Activated T-cell treated with anti-CD3 and anti-CD28 coated beads for 48 hours (primary cell): Measurements from ENCODE around the gene SOX12.

Experiments
- DNase-seq: peaks from one replicate; pipeline ENCODE4 v3.0.0-alpha.2; 2020; ENCODE audit warnings: low read depth

The SOX12 gene

DNA sequence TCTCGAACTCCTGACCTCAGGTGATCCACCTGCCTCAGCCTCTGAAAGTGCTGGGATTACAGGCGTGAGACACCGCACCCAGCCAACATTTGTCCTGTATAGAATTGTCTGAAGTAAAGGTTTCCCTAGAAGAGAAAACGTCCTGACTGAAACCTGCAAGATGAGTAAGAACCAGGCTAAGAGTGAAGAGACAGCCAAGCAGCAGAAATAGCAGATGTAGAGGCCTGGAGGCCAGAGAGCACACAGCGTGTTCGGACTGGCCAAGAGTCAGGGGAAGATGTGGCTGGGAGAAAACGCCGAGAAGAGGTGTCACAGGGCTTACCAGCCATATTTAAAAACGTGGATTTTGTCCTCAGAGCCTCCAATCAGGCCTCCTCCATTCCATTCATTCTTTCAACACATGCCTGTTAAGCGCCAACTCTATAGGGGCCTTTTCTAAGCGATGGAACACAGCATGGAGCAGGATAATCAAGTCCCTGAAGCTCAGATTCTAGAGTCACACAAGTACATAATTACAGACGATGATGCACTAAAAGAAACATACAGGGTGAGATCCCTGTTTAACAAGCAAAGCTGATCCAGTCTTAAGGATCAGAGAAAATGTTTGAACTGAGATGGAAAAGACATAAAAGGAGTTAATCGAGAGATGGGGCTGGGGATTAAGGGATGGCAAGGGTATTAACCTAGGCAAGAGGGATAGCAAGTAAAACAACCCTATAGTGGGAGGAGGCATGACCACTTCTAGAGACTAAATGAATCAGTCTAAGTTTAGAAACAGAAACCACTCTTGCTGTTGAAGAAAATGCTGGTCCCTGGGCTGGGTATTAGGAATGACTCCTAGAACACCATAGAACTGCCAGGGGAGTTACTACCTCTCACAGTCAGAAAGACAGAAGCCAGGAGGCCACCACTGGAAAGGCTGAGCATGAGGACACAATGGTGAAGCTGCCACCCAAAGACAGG lies 23.2 kb upstream of the SOX12 start:
- DNase-seq = no peak

DNA sequence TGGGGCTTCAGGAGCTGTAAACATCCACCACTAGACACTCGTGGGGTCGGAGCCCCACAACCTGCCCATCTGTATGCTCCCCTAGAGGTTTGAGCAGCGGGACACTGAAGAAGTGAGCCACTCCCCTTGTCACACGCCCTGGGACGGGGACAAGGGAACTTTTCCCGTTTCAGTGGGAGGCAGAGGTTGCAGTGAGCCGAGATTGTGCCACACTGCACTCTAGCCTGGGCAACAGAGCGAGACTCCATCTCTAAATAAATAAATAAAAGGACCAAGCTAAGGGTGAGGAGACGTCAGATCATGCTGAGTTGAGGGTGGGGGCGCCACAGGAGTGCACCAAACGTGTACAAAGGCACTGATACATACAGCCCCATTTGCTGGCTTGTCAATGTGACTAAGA lies 19.6 kb upstream of the SOX12 start:
- no peak for DNase-seq

DNA sequence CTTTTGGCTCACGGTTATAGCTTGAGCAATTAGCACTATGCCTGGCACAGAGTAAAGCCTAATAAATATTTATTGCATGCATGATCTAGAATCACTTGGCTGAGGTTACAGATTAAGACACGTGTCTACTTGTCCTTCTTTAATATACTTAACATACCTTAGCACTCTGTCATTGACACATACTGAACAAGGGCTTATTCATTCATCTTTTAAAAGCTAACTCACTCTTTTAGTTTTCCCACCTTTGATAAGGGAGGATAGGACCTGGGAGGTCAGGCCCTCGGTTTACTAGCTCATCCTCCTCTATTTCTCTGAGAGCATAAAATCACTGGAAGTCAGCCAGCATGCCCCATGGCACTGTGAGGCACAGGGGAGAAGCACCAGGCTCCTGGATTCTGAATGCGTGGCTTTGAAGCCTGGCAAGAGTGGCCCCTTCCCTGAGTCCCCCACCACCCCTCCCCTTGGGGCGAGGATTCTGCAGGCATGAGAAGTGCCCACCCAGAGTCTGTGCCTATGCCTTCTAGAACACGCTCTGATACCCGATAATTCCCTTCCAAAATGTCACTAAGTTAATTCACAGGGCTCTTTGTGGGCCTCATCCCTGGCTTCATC lies 16.8 kb upstream of the SOX12 start:
- DNase-seq = no peak

DNA sequence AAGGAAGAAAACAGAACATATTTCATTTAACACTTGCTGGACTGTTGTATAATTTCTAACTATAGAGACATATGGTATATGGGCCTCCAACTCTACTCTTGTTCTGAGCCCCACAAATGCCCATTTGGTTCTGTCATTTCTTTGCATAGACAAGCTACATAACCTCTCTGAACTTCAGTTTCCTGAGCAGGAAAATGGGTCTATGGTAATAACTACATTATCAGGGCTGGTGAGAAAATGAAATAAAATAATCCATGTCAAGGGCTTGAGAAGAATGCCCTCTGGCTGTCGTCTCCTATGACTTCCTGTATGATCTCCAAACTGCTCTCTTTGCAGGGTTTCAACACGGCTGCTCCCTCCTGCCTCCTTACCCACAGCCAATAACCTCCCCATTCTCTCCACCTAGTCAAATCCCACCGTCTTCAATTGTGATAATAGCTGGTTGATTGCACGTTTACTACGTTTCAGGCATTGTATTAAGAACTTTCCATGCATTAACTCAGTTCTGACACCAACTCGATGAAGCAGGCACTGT lies 16.0 kb upstream of the SOX12 start:
- no peak for DNase-seq

DNA sequence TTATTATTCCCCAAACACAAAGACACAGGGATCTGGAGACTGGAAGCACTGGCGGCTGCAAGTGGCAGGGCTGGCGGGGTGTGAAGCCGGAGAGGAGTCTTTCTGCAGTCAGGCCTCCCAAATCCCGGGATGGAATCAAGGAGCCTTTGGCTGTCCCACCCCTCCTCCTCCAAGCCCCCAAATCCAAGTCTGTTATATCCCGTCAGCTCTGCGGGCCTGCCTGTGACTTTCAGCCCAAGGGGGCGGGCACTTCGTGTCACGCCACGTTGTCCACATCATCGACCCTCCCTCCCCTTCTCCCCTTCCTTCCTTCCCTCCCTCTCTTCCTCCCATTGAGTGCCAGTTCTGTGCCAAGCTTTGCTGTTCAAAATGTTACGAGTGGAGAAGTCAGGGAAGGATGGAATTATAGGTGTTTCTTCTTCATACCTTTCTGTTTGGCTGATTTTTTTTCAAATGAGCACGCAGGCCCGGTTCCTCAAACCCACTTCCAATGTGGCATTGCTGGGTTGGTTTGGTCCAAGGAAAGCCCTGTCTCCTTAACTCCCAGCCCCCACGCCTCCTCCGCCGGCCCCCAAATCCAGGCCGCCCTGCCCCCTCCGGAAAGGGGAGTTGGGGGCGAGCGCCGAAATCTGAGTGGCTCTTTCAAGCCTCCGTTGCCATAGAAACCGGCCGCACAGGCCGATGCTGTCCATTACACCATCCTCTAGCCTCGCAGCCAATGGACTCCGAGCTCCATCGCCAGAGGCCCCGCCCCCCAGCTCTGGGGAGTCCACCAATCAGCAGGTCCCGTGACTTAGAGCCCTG lies 15.3 kb upstream of the SOX12 start:
- DNase-seq = peak; percentile 86

DNA sequence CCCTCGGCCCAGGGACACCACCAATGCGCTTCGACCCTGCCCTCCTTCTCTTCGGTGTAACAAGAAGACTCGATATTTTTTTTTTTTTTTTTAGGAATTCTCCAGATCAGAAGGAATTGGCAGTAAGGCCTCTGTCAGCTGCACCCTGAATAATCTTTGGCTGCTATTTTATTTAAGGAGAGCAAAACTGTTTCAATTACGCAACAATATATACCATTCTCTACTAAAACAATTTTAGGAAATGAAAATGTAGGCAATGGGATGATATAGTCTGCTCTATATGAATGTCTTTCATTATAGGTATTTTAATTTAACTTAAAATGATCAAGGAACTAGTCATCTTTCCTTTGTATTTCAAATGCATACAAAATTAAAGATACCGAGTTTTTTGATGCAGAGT lies 14.7 kb upstream of the SOX12 start:
- DNase-seq = no peak

DNA sequence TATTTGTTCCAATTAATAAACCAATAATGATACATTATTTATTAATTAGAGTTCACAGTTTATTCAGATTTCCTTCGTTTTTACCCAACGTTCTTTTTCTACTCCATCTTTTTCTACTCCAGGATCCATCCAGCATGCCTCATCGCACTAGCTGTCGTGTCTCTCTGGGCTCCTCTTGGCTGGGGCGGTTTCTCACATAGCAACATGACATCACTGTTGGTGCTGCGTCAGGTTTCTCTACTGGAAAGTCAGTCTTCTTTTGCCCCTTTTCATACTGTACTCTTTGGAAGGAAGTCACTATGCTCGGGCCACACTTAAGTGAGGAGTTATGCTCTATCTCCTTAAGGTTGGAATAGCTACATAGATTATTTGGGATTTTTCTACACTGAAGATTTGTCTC lies 13.7 kb upstream of the SOX12 start:
- DNase-seq = no peak

DNA sequence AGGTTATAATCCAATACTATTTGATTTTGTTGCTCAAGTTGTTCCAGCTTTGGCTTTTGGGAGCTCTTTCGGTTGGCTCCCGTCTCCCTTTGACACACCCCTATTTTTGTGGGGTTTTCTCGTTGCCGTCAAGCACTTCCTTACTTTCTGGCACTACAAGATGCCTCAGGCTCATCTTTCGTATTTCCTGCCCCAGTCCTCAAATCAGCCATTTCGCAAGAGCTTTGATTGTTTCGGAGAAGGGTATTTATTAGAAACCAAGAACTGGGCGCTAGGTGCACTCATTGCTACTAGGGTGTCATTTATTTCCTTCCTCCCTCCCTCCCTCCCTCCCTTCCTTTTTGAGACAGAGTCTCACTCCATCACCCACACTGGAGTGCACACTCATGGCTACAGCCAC lies 13.3 kb upstream of the SOX12 start:
- DNase-seq = no peak

DNA sequence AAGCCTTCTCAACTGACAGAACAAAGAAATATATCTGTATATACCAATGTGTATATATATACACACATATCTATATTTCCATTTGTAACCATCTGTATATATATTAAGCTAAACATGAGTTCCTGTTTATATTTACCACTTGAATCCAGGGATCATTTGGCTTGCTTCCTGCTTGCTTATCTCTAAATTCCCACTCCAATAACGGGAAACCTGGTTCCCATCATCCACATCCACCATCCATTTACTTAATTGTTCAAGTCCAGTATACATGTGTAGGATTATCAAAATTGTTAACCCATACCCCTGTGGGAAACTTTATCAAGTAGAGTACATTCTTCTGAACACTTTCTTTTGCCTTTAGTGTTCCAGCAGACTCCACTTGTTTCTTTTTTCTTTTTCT lies 12.5 kb upstream of the SOX12 start:
- DNase-seq = no peak

DNA sequence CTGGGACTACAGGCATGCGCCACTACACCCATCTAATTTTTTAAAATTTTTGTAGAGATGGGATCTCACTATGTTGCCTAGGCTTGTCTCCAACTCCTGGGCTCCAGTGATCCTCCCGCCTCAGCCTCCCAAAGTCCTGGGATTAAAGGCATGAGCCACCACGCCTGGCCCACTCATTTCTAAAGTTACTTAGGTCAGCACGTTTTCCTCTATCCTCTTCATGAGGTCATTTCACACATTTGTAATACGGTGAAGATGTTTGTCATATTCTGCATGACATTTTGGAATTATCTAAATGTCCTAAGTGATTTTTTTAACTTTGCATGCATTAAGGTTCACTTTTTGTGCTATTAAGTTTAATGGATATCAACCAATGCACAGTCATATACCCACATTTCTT lies 11.9 kb upstream of the SOX12 start:
- DNase-seq = no peak

DNA sequence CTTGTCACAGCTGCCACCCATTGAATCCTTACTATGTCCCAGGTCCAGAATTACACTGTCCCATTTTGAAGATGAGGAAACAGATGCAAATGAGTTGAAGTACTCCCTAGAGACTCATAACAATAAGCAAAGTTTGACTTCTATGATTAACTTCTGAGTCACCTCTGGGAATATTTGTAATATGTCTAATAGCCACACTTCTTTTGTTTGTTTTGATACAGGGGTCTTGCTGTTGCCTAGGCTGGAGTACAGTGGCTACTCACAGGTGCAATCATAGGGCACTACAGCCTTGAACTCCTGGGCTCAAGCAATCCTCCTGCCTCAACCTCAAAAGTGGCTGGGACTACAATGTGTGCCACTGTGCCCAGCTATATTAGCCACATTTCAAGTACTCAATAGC lies 11.4 kb upstream of the SOX12 start:
- DNase-seq = no peak

DNA sequence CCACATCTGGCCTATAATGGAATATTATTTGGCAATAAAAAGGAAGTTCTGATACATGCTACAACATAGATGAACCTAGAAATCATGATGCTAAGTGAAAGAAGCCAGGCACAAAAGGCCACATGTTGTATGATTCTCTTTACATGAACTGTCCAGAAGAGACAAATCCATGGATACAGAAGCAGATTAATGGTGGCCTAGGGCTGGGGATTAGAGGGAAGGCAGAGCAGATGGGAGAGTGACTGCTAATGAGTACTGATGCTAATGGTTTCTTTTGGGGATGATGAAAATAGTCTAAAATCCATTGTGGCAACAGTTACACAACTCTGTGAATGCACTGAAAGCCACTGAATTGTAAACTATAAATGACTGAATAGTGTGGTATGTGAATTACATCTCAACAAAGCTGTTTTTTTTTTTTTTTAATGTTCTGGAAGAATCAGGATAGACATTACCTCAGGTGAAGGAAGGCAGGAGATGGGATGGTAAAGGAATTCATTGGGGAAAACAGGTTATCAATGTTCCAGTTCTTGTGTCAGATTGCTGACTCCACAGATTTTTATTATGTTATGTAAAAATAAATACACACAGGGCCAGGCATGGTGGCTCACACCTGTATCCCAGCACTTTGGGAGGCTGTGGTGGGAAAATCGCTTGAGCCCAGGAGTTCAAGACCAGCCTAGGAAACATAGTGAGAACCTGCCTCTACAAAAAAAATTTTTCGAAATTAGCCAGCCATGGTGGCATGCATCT lies 8.9 kb upstream of the SOX12 start:
- DNase-seq = no peak

DNA sequence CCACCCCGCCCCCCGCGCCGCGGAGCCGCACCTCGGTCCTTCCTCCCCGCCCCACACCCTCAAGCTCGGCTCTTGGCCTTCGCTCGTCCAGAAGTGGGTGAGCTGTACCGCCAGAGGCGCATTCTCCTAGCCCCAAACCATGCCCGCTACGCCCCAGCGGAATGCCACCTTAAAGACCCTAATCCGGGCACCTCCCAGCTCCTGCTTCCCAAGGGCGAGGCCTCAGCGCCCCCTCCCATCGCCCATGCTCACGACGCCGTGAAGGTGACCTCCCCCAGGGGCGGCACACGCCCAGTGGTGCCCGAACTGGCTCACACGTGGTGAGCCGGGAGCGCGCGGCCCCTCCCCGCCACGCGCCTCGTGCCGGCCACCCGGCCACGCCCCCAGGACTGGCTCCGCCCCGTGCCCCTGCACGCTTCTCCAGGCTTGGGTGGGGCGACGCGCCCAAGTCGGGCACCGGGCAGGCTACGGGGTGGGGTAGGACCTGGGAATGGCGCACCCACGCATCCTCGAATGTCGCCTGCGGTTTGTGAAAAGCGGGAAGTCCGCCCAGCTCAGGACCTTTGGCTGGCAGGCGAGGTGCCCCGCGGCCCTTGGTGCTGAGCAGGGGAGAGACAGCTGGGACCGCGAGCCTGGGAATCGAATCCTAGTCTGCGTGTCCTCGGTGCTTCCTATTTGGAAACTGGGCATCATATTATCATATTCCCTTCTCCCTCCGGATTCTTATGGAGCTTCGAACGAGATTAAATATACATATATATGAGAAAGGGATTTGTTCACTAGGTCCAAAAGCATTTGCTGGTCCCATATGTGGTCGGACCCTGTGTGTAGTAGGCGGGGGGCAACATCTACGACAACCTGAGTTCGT lies 941 bp upstream of the SOX12 start:
- DNase-seq = peak; percentile 93

DNA sequence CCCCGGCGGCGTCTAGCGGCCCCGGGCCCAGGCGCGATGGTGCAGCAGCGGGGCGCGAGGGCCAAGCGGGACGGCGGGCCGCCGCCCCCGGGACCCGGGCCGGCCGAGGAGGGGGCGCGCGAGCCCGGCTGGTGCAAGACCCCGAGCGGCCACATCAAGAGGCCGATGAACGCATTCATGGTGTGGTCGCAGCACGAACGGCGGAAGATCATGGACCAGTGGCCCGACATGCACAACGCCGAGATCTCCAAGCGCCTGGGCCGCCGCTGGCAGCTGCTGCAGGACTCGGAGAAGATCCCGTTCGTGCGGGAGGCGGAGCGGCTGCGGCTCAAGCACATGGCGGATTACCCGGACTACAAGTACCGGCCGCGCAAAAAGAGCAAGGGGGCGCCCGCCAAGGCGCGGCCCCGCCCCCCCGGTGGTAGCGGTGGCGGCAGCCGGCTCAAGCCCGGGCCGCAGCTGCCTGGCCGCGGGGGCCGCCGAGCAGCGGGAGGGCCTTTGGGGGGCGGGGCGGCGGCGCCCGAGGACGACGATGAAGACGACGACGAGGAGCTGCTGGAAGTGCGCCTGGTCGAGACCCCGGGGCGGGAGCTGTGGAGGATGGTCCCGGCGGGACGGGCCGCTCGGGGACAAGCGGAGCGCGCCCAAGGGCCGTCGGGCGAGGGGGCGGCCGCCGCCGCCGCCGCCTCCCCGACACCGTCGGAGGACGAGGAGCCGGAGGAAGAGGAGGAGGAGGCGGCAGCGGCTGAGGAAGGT lies 715 bp downstream of the SOX12 start:
- DNase-seq = peak; percentile 50

DNA sequence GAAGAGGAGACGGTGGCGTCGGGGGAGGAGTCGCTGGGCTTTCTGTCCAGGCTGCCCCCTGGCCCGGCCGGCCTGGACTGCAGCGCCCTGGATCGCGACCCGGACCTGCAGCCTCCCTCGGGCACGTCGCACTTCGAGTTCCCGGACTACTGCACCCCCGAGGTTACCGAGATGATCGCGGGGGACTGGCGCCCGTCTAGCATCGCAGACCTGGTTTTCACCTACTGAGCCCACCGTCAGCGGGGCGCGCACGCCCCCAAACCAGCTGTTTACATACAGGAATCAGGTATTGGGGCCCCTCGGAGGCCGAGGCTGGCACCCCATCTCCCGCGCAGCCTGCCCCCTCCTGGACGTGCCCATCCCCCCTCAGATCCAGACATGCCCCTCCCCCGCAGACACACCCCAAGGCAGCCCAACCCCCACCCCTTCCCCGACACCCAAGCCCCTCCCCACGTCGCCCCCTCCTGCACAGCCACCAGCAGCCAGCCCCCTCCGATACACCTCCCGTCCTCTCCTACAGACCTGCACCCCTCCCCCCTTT lies 1.4 kb downstream of the SOX12 start:
- no peak for DNase-seq

DNA sequence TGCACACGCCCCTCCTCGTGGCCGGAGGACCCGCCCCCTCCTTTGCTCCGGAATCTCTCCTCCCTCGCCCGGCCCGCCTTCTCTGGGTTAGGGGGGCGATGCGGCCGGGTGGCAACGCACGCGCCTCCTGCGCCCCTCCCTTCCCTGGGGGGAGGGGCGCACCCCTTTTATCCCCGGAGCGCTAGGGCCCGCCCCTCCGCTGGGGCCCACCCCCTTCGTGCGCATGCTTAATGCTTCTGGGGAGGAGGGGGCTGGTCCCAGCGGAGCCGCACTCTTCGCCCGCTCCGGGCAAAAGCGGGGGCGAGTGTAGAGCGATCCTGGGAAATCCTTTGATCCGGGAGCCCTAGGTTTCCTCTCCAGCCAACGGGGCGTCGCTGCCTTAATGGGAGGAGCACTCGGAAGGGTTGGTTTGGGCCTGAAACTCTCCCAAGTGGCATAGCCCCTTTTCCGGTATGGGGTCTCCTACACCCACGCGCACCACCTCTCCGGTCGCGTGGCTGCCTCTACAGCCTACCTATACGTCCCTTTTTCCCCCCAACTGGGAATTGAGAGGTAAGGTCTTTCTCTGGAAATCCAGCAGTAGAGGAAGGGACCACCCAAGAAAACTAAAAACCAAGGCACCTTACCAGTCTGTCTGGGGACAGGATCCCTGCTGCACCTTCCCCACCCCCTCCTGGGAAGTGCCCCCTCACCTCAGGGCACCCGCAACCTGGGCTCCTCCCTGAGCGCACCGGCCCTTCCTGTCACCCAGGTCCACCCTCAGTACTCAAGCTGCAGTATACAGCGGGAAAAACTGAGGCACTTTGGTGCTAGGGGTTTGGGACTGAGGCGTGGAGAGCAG lies 2.1 kb downstream of the SOX12 start:
- peak; percentile 78 for DNase-seq

DNA sequence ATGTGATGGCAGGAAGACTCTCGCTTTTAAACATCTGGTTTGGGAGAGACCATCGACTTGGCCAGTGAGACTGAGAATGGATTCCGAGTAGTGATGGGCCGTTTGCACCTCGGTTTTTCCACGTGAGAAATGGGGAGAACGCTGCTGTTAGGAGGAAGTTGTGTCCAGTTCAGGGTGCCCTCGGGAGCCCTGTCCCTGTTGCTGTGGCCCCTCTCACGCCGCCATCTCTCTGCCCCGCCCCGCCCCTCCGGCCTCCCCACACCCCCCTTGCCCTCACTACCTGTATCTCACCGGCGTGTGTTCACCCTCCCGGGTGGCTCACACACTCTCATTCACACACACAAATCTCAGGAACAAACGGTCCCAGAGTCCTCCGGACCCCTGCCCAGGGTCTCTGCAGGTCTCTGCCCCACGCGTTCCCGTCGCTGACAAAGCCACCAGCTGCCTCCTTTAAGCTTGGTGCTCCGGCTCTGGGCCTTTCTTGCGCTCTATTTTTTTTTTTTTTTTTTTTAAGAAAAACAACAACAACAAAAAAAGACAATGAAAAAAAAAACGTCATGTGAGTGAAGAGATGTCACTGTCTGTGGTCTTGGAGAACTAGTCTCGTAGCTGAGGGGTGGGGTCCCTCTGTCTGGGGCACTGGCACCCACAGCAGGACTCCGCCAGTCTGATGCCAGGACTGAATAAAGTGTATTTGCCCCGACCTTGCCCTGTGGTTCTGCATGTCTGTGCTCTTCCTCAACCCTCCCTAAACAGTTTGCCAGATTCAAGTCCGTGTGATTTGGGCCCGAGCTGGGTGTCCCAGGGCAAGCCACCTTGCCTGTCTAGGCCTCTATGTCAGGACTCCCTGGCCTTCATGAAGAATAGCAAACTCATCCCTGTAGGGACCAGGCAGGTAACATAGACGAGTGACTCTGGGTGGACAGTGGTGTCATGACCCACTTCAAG lies 2.9 kb downstream of the SOX12 start:
- no peak for DNase-seq
